Embryonic facial prominence (tissue), 1 donor: ENCODE measurements around the gene ANKRD18A.
"Not testable (repeated sequence)": the region's sequence is repeated elsewhere in the genome, so short reads cannot be mapped to it uniquely, and the experiment has no call there.

ENCODE experiments used
- DNase-seq: peaks from one replicate; pipeline ENCODE4 v3.0.0-alpha.2; 2016; ENCODE audit errors: extremely low spot score

The ANKRD18A gene

DNA sequence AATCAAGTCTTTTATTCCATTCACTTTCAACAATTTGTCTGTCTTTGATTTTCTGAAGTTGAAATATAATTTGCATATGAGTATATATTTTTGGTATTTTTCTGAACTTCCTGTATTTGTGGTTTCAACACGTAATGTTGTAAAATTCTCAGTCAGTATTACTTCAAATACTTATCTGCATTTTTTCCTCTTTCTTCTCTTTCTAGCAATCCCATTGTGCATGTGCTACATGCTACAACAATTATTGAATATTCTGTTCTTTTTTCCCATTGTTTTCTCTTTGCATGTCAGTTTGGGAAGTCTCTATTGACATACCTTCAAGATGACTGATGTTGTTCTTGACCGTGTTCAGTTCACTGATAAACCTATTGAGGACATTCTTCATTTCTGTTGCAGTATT is 5.6 kb upstream of the ANKRD18A start:
- DNase-seq = no peak

DNA sequence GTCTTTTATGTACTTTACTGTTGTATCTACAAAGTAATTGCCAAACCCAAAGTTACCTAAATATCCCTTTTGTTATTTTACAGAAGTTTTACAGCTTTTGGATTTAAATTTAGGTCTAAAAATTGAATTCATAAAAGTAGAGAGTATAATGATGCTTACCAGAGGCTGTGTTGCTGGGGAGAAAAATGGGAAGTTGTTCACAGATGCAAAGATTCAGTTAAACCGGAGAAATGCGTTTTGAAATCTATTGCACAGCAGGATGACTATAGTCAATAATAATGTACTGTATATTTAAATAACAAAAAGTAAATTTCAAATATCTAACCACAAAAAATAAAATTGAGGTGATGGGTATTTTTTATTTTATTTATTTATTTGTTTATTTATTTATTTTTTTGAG is 2.6 kb upstream of the ANKRD18A start:
- no peak for DNase-seq

DNA sequence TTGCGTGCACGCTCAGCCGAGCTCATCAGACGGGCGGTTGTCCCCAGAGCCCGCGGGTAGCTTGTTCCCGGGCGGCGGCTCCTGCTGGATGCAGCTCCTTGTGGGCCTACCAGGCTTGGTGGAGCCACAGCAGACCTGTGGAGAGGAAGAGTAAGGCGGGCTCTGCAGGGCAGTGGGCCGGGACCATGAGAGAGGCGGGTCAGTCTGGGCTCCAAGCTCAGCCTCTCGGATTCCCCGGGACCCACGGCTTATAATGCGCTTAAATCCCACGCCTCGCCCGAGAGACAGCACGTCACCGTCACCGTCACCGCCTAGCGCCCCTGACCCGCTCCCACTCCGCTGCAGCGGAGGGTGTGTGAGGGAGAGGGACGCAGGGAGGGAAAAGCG is 1.9 kb upstream of the ANKRD18A start:
- no peak for DNase-seq

DNA sequence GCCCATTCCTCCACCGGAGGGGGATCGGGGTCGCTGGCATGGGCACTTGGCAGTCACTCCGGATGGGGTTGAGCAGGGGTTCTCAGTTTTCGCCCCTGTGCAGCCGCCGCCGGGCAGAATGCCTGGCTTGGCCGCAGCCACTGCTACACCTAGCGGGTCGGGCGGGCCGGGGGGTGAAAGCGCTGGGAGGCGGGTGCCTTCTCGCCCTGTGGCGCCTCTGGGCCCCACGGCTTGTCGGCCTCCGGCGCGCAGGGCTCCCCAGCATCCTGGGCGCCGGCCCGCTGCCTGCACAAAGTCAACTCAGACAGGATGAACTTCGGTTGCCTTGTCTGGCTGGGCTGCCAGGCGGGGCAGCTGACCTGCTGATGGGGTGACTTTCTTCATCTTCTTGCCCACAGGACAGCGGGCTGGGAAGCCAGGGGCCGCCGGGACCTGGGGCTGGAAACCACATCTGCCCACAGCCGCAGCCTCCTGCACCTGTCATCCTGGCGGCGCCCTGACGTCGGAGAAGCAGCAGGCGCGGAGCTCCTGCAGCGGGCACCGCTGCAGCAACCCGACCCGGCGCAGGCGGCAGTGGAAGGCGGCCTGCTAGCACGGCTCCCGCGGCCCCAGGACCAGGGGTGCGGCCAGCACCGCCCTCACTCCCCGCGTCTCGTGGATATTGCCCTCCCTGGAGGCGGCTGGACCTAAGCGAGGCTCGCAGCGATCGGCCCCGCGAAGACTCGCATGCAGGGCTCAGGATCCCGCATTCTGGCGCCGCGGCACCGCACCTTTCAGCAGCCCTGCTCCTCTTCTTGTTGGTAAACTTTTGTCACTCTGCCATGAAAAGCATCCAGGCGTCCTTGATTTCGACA is 1.3 kb upstream of the ANKRD18A start:
- no peak for DNase-seq

DNA sequence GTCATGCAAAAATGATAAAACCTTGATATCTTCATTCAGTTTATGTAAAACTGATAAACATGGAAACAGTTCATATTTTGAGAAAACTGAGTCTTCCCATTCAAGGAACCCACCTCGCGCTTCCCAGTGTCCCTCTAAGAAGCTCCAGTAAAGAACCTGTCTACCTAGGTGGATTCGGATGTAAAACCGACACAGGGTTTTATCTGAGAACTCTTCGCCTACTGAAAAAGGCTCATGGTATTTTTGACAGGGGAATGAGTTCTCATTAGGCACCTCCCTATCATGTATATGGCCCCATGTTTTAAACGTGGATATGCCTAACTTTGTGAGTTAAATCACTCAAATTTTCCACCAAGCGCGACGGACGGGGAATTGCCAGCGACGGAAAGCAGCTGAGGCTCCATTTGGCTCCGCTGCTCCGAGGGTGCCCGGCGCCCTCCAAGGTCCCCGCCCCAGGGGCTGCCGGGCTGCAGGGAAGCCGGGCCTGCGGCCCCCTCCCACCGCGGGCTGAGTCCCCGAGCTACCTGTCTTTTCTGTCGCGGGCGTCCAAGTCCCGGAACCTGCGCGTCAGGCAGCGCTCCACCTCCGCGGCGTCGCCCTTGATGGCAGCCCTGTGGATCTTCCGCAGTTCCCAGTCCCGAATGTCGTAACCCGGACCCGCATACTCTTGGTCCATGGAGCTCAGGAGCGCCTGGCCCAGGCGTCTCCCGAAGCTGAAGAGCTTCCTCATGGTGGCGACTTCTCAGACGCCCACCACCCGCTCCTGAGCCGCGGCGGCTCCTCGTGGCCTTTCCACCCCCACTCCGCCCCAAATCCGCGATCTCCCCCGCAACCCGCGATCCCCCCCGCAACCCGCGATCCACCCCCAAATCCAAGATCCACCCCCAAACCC is 594 bp downstream of the ANKRD18A start:
- no peak for DNase-seq

DNA sequence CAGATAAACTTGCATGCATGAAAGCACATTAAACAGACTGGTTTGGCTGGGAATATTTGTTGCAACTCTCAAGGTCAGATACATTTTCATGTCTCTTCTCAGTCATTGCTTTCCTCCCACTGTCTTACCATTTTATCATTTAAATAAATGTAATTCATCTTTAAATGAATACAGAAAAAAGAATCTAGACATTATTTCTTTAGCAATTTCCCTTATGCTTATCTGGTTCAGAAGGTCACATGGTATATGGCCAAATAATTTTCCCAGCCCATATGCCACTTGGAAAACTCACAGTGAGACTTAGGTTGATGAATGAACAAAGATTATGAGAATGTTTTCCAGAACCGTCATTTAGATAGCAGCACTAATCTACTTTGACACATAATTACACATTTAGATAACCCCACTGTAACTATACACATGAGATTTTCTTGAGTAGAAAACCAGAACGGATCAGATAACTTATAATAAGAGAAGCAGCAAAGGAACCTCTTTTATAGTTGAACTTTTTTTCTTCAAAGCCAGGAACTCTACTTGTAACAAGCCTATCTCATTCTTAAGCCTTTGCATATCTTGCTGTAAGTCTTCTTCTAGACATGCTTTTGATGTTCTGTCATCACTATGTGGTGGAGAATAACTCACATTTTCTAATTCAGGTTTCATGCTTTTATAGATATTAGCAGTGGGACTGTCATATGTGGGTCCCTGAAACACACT is 22.2 kb downstream of the ANKRD18A start:
- DNase-seq = not testable (repeated sequence)

DNA sequence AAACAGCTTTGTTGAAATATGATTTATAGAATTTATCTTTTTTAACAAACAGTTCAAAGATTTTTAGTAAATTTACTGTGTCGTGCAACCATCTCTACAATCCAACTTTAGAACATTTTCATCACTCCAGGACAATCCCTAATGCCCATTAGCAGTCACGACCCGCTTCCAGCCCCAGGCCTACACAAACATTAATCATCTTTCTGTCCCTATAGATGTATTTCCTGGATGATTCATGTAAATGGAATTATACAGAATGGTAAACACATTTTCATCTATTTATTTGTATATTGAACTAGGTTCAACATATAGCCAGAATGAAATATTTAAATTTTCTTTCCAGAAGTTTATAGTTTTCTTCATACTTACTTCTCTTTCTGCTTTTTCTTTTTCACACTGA is 25.3 kb downstream of the ANKRD18A start:
- not testable (repeated sequence) for DNase-seq

DNA sequence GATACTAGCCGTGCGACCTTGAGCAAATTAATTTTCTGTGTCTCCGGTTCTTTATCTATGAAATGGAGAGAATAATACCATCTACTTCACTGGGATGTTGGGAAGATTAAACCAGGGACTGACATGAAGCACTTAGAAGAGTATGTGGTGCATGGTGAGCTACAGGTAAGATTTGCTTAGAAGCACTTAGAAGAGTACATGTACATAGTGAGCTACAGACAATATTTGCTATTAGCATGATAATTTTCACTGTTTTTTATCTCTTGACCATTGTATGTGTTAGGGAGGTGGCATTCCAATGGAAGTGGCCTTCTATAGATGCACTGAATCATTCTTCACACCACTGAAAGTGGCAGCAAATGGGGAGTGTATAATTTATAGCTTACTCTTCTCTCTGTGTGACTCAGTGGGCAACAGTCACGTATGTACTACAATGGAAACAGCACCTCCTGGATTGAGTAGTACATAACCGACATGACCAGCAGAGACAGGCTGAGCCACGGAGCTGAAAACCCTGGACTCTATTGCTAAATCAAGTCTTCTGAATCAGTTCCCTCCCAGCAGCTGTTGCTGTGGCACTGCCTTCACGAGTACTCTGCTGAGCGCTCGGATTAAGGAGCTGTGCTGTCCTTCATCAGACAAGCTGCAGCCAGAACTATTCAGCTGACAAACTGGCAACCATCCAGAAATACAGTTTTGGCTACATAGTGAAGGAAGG is 28.9 kb downstream of the ANKRD18A start:
- not testable (repeated sequence) for DNase-seq

DNA sequence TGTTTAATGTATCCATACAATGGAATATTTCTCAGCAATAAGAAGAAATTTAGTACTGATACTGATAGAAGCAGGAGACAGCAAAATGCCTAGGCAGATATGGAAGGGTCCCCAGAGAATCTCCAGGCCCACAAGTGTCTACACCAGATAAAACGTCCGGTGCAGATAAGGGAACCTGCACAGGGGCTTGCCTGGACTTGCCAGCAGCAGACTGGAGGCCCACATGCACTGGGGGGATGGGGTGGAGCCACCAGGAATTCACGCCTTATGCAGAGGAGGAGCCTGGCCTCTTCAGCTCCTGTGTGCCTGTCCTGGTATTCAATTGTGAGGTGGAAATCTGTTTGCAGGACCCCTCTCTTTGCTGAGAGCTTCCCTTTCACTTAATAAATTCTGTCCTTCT is 36.6 kb downstream of the ANKRD18A start:
- not testable (repeated sequence) for DNase-seq

DNA sequence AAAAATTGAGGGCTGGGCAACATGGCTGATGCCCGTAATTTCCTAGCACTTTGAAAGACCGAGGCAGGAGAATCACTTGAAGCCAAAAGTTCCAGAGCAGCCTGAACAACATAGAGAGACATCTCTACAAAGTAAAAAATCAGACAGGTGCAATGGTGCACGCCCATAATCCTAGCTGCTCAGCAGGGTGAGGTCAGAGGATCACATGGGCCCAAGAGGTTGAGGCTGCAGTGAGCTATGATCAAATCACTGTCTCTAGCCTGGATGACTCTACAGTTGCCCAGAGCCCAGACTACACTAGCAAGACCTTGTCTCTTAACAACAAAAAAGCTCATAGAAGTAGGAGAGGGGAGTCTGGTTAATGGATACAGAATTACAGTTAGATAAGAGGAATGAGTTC is 40.3 kb downstream of the ANKRD18A start:
- not testable (repeated sequence) for DNase-seq

DNA sequence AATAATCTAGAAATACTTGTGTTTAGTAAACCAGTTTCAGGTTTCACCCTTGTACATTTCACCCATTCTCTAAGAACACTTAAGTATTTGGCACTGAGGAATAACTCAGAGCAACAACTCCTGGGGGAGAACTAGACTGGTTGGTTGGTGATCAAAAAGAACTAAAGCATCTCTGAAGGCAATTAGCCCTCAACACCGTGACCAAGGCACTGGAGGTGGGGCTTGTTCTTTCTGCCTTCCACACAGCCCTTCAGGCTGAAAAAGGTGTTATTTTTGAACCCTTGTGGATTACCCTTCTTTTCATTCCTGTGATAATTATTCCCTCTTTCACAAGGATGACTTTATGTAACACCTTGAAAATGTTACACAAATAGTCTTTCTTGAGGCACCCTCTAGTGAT is 44.2 kb downstream of the ANKRD18A start:
- not testable (repeated sequence) for DNase-seq

DNA sequence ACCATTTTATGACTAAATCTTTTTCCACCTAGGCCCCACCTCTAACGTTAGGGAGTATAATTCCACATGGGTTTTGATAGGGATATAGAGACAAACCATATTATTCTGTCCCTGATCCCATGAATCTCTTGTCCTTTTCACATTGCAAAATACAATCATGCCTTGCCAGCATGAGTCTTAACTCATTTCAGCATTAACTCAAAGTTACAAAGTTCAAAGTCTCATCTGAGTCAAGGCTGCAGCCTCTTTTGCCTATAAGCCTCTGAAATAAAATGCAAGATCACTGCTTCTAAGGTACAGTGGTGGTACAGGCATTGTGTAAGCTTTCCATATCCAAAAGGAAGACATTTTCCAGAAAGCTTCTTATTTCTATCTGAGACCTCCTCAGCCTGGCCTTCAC is 54.3 kb downstream of the ANKRD18A start:
- not testable (repeated sequence) for DNase-seq

DNA sequence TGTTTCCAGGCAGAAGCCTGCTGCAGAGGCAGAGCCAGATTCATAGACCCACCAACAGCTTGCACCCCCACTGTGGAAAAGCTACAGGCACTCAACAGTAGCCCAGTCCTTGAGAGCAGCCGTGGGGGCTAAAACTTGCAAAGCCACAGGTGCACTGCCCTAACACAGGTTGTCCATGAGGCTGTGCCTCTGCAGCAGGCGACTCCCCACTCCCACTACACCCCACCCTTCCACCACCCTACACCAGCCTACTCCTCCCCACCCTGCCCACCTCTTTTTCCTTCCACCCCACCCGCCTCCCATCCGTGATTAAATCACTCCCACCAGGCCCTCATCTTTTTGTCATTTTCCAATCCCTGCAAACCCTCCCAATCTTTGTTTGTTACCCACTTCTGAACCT is 55.2 kb downstream of the ANKRD18A start:
- DNase-seq = not testable (repeated sequence)

DNA sequence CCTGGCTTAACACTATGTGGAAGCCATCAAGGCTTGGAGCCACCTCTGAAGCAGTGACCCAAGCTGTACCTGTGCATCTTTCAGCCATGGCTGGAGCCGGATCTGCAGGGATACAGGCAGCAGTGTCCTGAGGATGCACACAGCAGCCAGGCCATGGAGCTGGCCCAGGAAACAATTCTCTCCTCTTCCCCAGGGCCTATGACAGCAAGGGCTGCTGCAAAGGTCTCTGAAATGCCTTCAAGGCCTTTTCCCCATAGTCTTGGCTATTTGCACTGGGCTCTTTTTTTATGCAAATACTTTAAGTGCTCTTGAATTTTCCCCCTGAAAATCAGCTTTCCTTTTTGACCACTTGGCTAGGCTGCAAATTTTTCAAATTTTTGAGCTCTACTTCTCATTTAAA is 56.5 kb downstream of the ANKRD18A start:
- DNase-seq = not testable (repeated sequence)

DNA sequence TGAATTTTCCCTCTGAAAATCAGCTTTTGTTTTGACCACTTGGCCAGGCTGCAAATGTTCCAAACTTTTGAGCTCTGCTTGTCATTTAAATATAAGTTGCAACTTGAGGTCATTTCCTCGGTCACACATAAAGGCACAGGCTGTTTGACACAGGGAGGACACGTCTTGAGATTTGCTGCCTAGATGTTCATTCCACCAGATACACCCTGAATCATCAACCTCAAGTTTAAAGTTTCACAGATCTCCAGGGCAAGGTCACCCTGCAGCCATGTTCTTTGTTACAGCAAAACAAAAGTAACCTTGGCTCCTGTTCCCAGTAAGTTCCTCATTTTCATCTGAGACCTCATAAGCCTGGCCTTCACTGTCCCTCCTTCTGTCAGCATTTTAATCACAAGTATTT is 59.3 kb downstream of the ANKRD18A start:
- not testable (repeated sequence) for DNase-seq

DNA sequence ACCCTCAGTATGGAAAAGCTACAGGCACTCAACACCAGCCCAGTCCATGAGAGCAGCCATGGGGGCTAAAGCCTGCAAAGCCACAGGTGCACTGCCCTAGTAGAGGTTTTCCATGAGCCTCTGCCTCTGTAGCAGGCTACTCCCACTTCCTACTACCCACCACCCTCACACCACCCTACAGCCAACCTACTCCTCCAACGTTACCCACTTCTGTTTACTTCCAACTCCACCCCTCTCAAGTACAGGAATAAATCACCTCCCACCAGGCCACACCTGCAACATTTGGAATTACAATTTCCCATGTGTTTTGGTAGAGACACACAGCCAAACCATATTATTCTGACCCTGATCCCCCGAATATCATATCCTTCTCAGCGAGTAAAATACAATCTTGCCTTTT is 61.2 kb downstream of the ANKRD18A start:
- DNase-seq = not testable (repeated sequence)

DNA sequence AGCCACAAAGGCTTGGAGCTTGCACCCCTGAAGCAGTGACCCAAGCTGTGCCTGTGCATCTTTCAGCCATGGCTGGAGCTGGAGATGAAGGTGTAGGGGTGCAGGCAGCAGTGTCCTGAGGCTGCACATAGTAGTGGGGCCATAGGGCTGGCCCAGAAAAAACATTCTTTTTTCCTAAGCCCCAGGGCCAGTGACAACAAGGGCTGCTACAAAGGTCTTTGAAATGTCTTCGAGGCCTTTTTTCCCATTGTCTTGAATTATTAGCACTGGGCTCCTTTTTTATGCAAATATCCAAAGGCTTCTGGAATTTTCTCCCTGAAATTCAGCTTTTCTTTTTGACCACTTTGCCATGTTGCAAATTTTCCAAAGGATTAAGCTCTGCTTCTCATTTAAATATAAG is 62.6 kb downstream of the ANKRD18A start:
- DNase-seq = not testable (repeated sequence)

DNA sequence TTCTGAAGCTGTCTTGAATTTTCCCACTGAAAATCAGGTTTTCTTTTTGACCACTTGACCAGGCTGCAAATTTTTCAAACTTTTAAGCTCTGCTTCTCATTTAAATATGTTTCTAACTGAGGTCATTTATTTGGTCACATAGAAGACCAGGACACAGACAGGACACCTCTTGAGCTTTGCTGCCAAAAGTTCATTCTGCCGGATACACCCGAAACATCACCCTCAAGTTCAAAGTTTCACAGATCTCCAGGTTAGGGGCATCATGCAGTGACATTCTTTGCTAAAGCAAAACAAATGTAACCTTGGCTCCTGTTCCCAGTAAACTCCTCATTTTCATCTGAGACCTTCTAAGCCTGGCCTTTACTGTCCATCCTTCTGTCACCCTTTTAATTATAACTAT is 65.4 kb downstream of the ANKRD18A start:
- not testable (repeated sequence) for DNase-seq

DNA sequence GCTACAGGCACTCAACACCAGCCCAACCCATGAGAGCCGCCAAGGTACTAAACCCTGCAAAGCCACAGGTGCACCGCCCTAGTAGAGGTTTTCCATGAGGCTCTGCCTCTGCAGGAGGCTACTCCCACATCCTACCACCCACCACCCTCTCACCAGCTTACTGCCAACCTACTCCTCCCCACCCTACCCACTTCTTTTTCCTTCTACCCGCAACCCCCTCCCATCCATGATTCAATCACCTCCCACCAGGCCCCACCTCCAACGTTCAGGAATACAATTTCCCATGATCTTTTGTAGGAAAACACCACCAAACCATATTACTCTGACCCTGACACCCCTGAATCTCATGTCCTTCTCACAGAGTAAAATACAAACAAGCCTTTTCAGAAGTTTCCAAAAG is 67.4 kb downstream of the ANKRD18A start:
- DNase-seq = not testable (repeated sequence)

DNA sequence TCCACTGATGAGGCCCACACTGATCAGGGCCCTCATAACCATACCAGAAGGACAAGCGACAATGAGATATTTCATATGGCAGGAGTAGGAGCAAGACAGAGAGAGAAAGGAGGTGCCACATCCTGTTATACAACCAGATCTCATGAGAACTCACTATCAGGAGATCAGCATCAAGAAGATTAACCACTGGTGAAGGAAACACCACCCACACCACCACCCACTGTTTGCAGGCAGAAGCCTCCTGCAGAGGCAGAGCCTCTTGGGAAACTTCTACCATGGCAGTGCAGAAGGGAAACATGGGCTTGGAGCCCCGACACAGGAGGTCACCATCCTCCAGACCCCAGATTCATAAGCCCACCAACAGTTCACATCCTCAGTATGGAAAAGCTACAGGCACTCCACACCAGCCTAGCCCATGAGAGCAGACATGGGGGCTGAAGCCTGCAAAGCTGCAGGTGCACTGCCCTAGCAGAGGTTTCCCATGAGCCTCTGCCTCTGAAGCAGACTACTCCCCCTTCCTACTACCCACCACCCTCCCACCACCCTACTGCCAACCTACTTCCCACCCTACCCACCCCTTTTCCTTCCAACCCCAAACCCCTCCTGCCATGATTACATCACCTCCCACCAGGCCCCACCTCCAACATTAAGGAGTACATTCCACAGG is 73.8 kb downstream of the ANKRD18A start:
- not testable (repeated sequence) for DNase-seq

DNA sequence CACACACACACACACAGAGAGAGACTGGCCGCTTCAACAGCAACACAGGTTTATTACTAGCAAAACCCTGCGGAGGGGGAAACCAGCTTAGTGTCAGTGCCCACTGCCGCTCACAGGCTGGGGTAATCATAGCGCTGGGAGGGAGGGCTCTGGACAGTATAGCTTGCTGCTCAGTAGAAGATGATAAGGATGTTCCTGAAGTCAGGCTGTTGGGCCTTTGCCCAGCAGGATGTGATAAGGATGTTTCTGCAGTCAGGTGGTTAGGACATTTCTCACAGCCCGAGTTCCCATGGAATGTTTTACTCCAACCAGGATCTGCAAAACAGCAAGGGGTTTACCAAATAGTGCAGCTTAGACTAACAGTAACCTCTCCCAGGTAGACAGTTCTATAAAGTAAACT is 79.9 kb downstream of the ANKRD18A start:
- not testable (repeated sequence) for DNase-seq
